Left lung (tissue), 10 donors: ENCODE measurements around the gene FLT4. TPM values are rescaled to one million over a fixed set of nuclear protein-coding genes. Genes with fewer than 3 reads are reported as not detected.
"Not testable (repeated sequence)": the region's sequence is repeated elsewhere in the genome, so short reads cannot be mapped to it uniquely, and the experiment has no call there.

Source experiments
- ATAC-seq: fragments of 200-7000 bp; cut with Tn5 transposase; one replicate; pipeline ENCODE4 v1.9.1; 2020; ENCODE audit warnings: moderate library complexity
- DNase-seq, 4 donors: peaks; one replicate each; pipeline ENCODE4 v3.0.0-alpha.2; 2013 to 2020
- H3K27ac ChIP-seq, 2 donors: fragments of 200-600 bp; sonication (generic) in 1 of 2; one replicate each; pipeline versions ENCODE4 v1.5.0 to v1.8.0; 2020 to 2021
- H3K27me3 ChIP-seq, 2 donors: fragments of 200-600 bp; sonication (generic) in 1 of 2; one replicate each; pipeline versions ENCODE4 v1.5.0 to v1.8.0; 2020 to 2021
- H3K36me3 ChIP-seq, 2 donors: fragments of 200-600 bp; sonication (generic) in 1 of 2; one replicate each; pipeline versions ENCODE4 v1.5.0 to v1.8.0; 2020 to 2021
- H3K4me1 ChIP-seq, 2 donors: fragments of 200-600 bp; one replicate each; pipeline ENCODE4 v1.8.0; 2021
- H3K4me3 ChIP-seq, 2 donors: fragments of 200-600 bp; sonication (generic) in 1 of 2; one replicate each; pipeline versions ENCODE4 v1.5.0 to v1.8.0; 2020 to 2021; ENCODE audit warnings: mild to moderate bottlenecking in 1 of 2
- H3K9me3 ChIP-seq, 2 donors: fragments of 200-600 bp; sonication (generic) in 1 of 2; one replicate each; pipeline versions ENCODE4 v1.5.0 to v1.8.0; 2020 to 2021
- intact Hi-C, 2 donors: fragments of 100-400 bp; cut with DNase I; formaldehyde crosslinking; loops; one replicate each; pipeline versions ENCODE4 v1.11.2 to v1.14.2; 2022
- polyA plus RNA-seq, 6 donors: library from polyadenylated mRNA; unstranded; fragments of 120-200 nt; gene quantifications; one replicate each; pipeline ENCODE4 v1.2.1, GENCODE V29; 2013; ENCODE audit not compliant: insufficient read length in 6 of 6
- total RNA-seq, 2 donors: library from RNA; stranded (reverse); fragmentation: NEBNext Ultra II Directional; extraction: Animal tissue kit (Norgen Biotek cat#: 25700); gene quantifications; one replicate each; pipeline ENCODE4 v1.2.1, GENCODE V29; 2021
- TF ChIP-seq, protein P1 (sequence below), 2 donors: fragments of 200-600 bp; sonication (generic) in 1 of 2; IDR thresholded peaks; one replicate each; pipeline versions ENCODE4 v1.5.0 to v1.8.0; 2021; ENCODE audit warnings: antibody characterized with exemption in 2 of 2
- donor health status: DM: no; HTN: yes; CAD: no.
- donor health status: DM: no; HTN: no; CAD: no.

Gene FLT4
- total and polyA plus RNA-seq, 8 donors = 21.7 to 48.5 (median 38.2) TPM

DNA sequence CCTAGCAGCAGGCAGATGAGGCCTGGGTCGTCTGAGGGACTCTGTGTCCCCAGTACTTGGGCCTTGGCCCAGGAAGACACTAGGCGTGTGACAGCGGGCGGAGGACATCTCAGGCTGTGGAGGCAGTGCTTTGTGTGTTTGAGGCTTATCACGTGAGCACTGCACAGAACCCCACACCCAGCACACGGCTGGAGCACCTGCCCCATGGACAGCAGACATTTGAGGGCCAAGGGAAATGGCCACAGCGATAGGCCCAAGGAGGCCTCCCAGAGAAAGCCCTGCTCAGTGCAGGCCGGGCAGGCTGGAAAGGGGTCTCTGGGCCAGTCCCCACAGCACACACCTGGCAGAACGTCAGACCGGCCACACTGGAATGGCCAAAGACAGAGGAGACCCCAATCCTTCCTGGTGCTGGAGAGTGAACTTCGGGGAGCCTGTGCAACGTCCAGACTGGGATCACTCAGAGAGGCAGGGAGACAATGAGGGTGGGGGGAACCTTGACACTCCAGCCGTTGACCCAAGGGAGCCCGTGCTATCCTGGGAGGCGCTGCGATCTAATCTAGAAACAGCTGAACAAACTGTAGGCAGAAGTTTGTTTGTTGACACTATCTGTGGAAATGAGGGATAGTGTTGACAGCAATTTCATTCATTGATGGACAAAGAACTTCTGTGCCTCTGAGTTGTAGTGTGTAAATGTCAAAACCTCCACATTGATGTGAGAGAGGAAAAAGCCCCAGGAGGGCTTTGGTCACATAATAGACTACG lies 19.6 kb upstream of the FLT4 start:
- peak in 1 of 4 donors; percentile 53 for DNase-seq
- intact Hi-C loops = no loop called here
- Histone ChIP-seq H3K27ac (no peak overlapping the region), H3K27me3 (peaks cover 10 to 16% of the 10 kb centered on the region in 2 donors), H3K9me3 (peaks cover 0 to 4% of the 10 kb centered on the region in 2 donors), H3K4me1 (peaks cover 0 to 6% of the 10 kb centered on the region in 2 donors), H3K4me3 (no peak overlapping the region), H3K36me3 (no peaks in the 10 kb centered on the region)
- no peak for ATAC-seq
- TF ChIP-seq, protein P1, sequence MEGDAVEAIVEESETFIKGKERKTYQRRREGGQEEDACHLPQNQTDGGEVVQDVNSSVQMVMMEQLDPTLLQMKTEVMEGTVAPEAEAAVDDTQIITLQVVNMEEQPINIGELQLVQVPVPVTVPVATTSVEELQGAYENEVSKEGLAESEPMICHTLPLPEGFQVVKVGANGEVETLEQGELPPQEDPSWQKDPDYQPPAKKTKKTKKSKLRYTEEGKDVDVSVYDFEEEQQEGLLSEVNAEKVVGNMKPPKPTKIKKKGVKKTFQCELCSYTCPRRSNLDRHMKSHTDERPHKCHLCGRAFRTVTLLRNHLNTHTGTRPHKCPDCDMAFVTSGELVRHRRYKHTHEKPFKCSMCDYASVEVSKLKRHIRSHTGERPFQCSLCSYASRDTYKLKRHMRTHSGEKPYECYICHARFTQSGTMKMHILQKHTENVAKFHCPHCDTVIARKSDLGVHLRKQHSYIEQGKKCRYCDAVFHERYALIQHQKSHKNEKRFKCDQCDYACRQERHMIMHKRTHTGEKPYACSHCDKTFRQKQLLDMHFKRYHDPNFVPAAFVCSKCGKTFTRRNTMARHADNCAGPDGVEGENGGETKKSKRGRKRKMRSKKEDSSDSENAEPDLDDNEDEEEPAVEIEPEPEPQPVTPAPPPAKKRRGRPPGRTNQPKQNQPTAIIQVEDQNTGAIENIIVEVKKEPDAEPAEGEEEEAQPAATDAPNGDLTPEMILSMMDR (IDR thresholded peaks at IDR 0.05) = no peak

DNA sequence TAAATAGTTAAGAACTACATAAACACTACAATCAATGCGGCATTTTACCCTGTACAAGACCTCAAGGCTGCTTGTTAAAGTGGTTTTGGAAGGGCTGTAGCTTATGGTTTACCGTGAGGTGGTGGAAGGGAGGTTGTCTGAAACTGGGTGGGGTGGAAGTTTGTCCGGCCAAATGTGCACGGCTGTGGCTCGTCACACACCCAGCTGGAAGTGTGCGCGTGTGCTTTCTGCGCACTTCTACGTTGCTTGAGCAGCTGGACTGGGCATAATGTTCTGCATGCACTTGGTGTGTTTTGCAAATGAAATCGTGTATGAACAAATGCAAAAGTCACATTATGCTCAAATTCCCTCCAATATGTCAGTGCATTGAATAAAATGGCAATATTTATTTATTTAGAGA lies 17.4 kb upstream of the FLT4 start:
- ATAC-seq = no peak
- Histone ChIP-seq H3K9me3 (peaks cover 0 to 4% of the 10 kb centered on the region in 2 donors), H3K4me3 (no peak overlapping the region), H3K4me1 (peaks cover 0 to 6% of the 10 kb centered on the region in 2 donors), H3K27me3 (peaks cover 0 to 6% of the 10 kb centered on the region in 2 donors), H3K36me3 (no peaks in the 10 kb centered on the region), H3K27ac (no peak overlapping the region)
- TF ChIP-seq, protein P1 (IDR thresholded peaks at IDR 0.05) = no peak
- no peak for DNase-seq
- intact Hi-C loops = no loop called here

DNA sequence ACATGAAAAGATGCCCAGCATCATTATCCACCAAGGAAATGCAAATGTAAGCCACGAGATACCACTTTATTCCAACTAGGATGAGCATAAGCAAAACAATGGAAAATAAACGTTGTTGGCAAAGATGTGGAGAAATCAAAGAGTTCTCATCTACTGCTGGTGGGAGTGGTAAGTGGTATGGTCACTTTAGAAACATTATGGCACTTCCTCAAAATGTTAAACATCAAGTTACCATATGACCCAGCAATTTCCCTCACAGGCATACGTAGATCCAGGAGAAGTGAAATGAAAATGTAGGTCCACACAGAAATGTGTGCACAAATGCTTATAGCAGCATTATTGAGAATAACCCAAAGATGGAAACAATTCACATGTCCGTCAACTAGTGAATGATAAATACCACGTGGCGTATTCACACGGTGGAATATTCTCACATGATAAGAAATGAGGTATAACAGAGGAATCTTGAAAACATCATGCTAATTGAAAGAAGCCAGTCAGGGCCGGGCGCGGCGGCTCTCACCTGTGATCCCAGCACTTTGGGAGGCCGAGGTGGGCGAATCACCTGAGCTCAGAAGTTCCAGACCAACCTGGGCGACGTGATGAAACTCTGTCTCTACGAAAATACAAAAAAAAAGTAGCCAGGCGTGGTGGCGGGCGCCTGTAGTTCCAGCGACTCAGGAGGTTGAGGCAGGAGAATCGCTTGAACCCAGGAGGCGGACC lies 16.4 kb upstream of the FLT4 start:
- Histone ChIP-seq H3K9me3 (peaks cover 0 to 4% of the 10 kb centered on the region in 2 donors), H3K27me3 (peaks cover 0 to 10% of the 10 kb centered on the region in 2 donors), H3K4me1 (peaks cover 0 to 6% of the 10 kb centered on the region in 2 donors), H3K4me3 (no peak overlapping the region), H3K36me3 (no peaks in the 10 kb centered on the region), H3K27ac (no peak overlapping the region)
- TF ChIP-seq, protein P1 (IDR thresholded peaks at IDR 0.05) = no peak
- ATAC-seq = no peak
- intact Hi-C loops = no loop called here
- DNase-seq = peak in 1 of 4 donors; percentile 41

DNA sequence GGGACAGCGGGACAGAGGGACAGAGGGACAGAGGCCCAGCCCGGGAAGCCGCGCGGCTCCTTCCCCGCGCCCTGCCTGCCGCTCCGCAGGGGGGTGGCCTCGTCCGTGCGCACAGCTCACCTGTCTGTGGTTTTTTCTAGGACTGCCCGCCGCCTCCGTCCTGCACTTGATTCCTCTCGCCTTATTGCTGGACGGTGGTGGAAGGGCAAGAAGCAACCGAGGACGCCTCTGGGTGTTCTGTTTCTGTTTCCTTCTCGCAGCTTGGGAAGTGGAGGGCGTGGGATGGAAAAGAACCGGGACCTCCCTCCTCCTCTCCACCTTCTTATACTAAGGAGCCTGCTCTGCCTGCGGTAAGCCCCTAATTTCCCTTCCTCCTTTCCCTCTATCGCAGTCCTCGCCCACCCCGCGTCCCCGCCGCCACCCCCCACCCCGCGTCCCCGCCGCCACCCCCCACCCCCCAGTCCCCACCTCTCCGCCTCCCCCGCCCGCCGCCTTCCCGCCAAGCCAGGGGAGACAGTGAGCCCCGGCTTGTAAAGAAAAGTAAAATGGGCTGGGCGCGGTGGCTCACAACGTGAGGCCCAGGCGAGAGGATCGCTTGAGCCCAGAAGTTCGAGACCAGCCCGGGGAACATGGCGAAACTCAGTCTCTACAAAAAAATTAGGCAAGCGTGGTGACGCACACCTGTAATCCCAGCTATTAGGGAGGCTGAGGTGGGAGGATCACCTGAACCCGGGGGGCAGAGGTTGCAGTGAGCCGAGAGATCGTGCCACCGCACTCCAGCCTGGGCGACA lies 9.6 kb upstream of the FLT4 start:
- TF ChIP-seq, protein P1 (IDR thresholded peaks at IDR 0.05) = no peak

DNA sequence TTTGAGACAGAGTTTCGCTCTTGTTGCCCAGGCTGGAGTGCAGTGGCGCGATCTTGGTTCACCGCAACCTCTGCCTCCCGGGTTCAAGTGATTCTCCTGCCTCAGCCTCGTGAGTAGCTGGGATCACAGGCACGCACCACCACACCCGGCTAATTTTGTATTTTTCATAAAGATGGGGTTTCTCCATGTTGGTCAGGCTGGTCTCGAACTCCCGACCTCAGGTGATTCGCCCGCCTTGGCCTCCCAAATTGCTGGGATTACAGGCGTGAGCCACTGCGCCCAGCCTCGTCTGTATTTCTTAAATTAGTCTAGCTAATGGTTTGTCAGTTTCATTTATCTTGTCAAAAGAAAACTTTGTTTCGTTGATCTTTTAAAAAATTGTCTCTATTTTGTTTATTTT lies 5.8 kb upstream of the FLT4 start:
- H3K9me3 ChIP-seq, DNase-seq: not testable (repeated sequence)

More for the DNA sequence above, 9.6 kb upstream of the FLT4 start:
- H3K27me3 ChIP-seq = peaks cover 6 to 32% of the 10 kb centered on the region in 2 donors
- H3K9me3 ChIP-seq = no peaks in the 10 kb centered on the region
- no peaks in the 10 kb centered on the region for H3K4me1 ChIP-seq
- ATAC-seq = no peak
- intact Hi-C loops = no loop called here
- no peak overlapping the region for H3K27ac ChIP-seq
- no peaks in the 10 kb centered on the region for H3K36me3 ChIP-seq
- H3K4me3 ChIP-seq = no peak overlapping the region
- DNase-seq = peak in 1 of 4 donors; percentile 60

More for the DNA sequence above, 5.8 kb upstream of the FLT4 start:
- H3K27ac ChIP-seq, H3K4me3 ChIP-seq, H3K4me1 ChIP-seq, H3K36me3 ChIP-seq, intact Hi-C loops, ATAC-seq: not testable (repeated sequence)
- H3K27me3 ChIP-seq = peaks cover 19 to 50% of the 10 kb centered on the region in 2 donors
